ENCODE results near the gene SPOCK1.

DNA sequence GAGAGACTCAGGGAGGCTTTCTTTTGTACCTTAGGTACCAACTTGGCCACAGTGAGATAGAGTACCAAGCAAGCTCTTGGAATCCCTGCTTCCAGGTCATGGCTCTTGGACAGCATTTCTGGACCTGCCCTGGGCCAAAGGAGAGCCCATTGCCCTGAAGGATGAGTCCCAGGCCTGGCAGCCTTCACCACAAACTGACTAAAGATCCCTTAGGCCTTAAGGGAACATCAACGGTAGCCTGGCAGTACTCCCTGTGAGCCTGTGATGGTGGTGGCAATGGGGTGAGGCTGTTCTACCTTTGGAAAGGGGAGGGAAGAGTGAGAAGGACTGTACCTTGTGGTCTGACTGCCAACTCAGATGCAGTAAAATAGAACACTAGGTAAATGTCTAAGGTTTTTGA lies 334.6 kb downstream of the SPOCK1 start:
- TF ChIP-seq POLR2AphosphoS5 (IDR thresholded peaks at IDR 0.05; ENCODE audit: borderline replicate concordance, low read depth, low read length) (no peak), EZH2 (IDR thresholded peaks at IDR 0.05) (no peak), FOXP2 (optimal IDR thresholded peaks at IDR 0.05; ENCODE audit: control extremely low read depth, extremely low read length, insufficient read depth) (no peak)

Data from SK-N-MC (cell line).